GM13977 (cell line): ENCODE measurements around the gene PPP1R15B.

Source experiments
- DNase-seq: peaks from one replicate; pipeline ENCODE4 v3.0.0; 2012; ENCODE audit warnings: low spot score
- in situ Hi-C: fragments of 300-500 bp; cut with MboI; formaldehyde crosslinking; loops from one replicate; pipeline ENCODE4 v1.12.0; 2022; ENCODE audit warnings: low sequenced_read_pairs, low pct_unique_long_range_greater_than_20kb, mixed read lengths, inconsistent platforms; ENCODE audit not compliant: unreplicated experiment
- TF ChIP-seq, protein P1 (sequence below): IDR thresholded peaks from 2 replicates; pipeline ENCODE4 v1.5.1; 2012; ENCODE audit warnings: mild to moderate bottlenecking, control low read depth; ENCODE audit not compliant: insufficient read depth; ENCODE audit errors: extremely low read depth, missing control alignments

The PPP1R15B gene

DNA sequence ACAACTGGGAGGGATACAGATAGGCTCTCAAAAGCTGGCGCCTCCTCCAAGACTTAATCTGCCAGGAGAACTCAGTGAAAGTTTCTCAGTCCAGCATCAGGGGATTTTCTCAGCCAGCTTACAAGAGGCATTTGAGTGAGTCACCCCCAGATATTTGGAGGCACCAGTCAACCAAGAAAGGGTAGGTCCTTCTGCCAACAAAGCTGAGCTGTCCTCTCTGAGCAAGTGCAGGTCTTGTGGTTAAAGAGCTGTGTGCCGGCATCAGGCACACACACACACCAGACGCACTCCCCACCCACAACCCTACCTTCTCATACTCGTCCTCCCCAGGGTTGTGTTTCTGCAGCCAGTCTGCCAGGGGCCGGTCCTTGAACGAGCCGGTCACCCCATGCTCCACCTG lies 27.0 kb upstream of the PPP1R15B start:
- TF ChIP-seq, protein P1, sequence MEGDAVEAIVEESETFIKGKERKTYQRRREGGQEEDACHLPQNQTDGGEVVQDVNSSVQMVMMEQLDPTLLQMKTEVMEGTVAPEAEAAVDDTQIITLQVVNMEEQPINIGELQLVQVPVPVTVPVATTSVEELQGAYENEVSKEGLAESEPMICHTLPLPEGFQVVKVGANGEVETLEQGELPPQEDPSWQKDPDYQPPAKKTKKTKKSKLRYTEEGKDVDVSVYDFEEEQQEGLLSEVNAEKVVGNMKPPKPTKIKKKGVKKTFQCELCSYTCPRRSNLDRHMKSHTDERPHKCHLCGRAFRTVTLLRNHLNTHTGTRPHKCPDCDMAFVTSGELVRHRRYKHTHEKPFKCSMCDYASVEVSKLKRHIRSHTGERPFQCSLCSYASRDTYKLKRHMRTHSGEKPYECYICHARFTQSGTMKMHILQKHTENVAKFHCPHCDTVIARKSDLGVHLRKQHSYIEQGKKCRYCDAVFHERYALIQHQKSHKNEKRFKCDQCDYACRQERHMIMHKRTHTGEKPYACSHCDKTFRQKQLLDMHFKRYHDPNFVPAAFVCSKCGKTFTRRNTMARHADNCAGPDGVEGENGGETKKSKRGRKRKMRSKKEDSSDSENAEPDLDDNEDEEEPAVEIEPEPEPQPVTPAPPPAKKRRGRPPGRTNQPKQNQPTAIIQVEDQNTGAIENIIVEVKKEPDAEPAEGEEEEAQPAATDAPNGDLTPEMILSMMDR: no peak
- in situ Hi-C loops: loop anchor here (10.0 kb wide), 1 partner anchor 366 kb away; no protein-coding TSS in a partner anchor

DNA sequence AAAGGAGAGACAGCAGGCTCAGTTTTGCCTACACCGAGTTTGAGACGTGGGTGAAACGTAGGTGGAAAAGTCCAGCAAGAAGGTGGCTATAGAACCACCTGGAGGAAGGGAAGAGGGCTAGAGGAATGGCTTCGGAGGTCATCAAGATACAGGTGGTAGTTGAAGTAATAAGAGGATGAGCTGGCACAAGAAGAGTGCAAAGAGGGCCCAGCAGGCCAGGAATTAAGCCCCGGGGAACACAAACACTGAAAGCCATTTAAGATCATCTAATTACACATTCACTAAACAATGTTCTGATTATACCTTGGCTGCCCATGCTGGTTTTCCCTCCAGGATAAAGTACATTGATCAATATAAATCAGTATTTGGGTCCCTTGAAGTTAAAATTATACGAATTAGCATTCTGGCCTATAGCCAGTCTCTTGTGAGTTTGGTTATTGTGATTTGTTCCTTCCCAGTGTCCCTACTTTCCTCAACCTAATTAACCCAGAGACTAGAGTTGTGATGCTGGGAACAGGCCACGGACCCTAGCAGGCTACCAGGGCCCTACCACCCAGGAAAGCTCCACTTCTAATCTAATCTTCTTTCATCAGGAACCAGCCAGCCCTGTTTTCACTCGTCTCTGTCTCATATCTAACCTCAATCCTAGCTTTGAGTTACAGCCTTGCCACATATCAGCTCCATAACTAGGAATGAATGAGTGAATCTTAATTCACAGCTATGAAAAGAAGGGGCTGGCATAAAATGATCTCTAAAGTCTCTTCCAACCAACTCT lies 26.4 kb upstream of the PPP1R15B start:
- TF ChIP-seq, protein P1: no peak
- no peak for DNase-seq
- in situ Hi-C loops: loop anchor here (10.0 kb wide), 1 partner anchor 367 kb away; no protein-coding TSS in a partner anchor

More for the DNA sequence above, 27.0 kb upstream of the PPP1R15B start:
- DNase-seq: no peak

DNA sequence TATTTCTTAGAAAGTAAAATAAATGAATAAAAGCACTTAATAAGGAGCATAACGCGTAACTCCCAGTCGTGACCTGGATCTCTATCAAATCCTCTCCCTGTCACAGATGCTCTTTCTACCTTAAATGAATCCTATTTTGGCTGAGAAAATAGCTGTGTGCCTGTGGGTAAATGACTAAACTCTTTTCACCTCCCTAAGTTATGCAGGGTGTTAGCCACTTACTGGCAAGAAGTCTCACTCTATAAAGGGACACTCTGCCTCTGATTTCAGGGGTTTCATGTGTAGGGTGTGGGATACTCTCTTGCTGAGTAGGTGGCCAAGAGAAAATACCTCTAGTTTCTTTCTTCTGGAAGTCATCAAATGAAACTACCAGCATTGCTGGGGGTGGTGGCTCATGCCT lies 24.3 kb upstream of the PPP1R15B start:
- TF ChIP-seq, protein P1: no peak
- no peak for DNase-seq
- in situ Hi-C loops: loop anchor here (10.0 kb wide), 1 partner anchor 369 kb away; no protein-coding TSS in a partner anchor

DNA sequence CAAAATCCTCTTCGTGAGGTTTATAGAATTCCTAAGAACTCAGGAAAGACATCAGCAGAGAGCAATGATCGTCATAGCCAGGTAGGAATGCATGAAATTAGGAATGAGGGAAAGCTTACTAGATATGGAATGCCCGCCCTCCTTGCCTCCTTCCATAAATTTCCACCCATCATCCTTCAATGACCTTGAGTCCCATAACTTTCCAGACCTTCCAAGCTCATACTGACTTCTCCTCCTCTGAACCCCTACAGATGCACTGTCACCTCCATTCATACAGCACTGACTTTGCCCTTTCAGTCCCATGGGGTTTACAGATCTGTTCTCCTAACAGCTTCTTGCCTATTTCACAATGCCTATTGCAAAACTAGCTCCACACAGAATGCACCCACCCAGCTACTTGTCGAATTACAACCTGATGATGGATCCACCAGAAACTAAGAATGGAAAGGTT lies 23.8 kb upstream of the PPP1R15B start:
- TF ChIP-seq, protein P1: no peak
- in situ Hi-C loops: loop anchor here (10.0 kb wide), 1 partner anchor 369 kb away; no protein-coding TSS in a partner anchor
- no peak for DNase-seq

DNA sequence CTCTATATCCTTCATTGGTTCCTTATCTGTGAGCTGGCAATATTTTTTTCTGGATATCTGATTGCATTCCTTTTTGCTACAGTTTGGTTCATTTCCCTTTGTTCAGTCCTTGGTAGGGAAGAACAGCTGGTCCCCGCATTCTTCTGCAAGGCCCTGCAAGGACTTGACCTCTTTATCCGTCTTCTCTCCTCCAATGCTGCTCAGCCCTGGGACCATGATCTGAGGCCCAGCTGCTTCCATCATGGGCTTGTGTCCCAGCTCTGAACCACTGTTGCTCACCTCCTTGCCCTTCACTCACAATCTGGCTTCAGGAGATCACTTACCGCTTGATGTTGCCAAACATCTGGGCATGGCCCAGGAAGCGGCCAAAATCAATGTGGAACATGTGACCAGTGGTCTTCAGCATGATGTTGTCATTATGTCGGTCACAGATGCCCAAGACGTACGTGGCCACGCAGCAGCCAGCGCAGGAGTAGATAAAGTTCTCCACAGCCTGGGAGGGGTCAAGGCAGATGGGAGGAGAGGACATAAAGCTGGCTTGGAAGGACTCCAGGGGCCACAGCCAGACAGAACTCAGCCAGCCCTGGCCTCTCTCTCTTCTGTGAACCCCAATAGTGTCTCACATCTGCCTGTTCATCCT lies 22.6 kb upstream of the PPP1R15B start:
- TF ChIP-seq, protein P1: no peak
- in situ Hi-C loops: loop anchor here (10.0 kb wide), 1 partner anchor 371 kb away; no protein-coding TSS in a partner anchor
- DNase-seq: no peak

DNA sequence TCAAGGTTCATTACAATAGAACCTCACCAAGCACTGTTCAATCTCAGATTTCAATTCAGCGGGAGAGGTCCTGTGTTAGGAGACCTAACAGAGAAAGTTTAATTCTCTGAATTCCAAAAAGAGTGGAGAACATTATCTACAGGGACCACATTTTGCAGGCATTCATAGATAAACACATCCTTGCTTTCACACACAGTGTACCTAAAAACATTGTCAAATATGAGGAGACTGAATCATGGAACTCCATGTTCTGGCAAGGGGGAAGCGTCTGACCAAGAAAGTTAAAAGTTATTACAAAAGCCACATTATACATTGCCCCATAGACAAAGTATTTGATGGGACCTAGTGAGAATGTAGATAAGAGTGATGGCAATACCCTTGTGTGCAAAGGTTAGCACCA lies 21.1 kb upstream of the PPP1R15B start:
- in situ Hi-C loops: loop anchor here (10.0 kb wide), 1 partner anchor 372 kb away; no protein-coding TSS in a partner anchor
- TF ChIP-seq, protein P1: no peak
- DNase-seq: no peak
